ENCODE data around the gene IMPACT. TPM values are rescaled to one million over a fixed set of nuclear protein-coding genes. Genes with fewer than 3 reads are reported as not detected.

IMPACT gene
- total and polyA plus RNA-seq, 2 of the 8 experiments (the other 6 are each of a cell fraction or from before 2014, with no cell fraction given) = 31.1 to 44.6 TPM

DNA sequence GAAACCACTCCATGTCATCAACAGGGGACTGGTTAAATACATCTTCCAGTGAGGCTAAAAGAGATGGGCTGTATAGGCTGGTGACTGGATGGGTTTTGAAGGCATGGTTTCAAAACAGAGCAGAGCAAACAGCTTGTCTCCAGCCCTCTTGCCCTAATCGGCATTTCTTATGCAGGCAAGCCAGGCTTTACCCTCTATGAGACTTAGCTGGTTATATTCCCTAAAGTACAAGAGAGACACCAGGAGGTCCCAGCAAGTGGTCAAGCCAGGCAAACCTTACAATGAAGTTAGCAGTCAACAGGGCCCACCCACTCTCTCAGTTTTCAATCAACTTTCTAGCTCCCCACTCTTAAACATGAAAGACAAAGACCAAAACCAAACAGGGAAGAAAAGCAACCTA lies 47.9 kb upstream of the IMPACT start (continued):
- TF ChIP-seq, protein P1, sequence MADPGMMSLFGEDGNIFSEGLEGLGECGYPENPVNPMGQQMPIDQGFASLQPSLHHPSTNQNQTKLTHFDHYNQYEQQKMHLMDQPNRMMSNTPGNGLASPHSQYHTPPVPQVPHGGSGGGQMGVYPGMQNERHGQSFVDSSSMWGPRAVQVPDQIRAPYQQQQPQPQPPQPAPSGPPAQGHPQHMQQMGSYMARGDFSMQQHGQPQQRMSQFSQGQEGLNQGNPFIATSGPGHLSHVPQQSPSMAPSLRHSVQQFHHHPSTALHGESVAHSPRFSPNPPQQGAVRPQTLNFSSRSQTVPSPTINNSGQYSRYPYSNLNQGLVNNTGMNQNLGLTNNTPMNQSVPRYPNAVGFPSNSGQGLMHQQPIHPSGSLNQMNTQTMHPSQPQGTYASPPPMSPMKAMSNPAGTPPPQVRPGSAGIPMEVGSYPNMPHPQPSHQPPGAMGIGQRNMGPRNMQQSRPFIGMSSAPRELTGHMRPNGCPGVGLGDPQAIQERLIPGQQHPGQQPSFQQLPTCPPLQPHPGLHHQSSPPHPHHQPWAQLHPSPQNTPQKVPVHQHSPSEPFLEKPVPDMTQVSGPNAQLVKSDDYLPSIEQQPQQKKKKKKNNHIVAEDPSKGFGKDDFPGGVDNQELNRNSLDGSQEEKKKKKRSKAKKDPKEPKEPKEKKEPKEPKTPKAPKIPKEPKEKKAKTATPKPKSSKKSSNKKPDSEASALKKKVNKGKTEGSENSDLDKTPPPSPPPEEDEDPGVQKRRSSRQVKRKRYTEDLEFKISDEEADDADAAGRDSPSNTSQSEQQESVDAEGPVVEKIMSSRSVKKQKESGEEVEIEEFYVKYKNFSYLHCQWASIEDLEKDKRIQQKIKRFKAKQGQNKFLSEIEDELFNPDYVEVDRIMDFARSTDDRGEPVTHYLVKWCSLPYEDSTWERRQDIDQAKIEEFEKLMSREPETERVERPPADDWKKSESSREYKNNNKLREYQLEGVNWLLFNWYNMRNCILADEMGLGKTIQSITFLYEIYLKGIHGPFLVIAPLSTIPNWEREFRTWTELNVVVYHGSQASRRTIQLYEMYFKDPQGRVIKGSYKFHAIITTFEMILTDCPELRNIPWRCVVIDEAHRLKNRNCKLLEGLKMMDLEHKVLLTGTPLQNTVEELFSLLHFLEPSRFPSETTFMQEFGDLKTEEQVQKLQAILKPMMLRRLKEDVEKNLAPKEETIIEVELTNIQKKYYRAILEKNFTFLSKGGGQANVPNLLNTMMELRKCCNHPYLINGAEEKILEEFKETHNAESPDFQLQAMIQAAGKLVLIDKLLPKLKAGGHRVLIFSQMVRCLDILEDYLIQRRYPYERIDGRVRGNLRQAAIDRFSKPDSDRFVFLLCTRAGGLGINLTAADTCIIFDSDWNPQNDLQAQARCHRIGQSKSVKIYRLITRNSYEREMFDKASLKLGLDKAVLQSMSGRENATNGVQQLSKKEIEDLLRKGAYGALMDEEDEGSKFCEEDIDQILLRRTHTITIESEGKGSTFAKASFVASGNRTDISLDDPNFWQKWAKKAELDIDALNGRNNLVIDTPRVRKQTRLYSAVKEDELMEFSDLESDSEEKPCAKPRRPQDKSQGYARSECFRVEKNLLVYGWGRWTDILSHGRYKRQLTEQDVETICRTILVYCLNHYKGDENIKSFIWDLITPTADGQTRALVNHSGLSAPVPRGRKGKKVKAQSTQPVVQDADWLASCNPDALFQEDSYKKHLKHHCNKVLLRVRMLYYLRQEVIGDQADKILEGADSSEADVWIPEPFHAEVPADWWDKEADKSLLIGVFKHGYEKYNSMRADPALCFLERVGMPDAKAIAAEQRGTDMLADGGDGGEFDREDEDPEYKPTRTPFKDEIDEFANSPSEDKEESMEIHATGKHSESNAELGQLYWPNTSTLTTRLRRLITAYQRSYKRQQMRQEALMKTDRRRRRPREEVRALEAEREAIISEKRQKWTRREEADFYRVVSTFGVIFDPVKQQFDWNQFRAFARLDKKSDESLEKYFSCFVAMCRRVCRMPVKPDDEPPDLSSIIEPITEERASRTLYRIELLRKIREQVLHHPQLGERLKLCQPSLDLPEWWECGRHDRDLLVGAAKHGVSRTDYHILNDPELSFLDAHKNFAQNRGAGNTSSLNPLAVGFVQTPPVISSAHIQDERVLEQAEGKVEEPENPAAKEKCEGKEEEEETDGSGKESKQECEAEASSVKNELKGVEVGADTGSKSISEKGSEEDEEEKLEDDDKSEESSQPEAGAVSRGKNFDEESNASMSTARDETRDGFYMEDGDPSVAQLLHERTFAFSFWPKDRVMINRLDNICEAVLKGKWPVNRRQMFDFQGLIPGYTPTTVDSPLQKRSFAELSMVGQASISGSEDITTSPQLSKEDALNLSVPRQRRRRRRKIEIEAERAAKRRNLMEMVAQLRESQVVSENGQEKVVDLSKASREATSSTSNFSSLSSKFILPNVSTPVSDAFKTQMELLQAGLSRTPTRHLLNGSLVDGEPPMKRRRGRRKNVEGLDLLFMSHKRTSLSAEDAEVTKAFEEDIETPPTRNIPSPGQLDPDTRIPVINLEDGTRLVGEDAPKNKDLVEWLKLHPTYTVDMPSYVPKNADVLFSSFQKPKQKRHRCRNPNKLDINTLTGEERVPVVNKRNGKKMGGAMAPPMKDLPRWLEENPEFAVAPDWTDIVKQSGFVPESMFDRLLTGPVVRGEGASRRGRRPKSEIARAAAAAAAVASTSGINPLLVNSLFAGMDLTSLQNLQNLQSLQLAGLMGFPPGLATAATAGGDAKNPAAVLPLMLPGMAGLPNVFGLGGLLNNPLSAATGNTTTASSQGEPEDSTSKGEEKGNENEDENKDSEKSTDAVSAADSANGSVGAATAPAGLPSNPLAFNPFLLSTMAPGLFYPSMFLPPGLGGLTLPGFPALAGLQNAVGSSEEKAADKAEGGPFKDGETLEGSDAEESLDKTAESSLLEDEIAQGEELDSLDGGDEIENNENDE (IDR thresholded peaks at IDR 0.05; ENCODE audit: insufficient replicate concordance, low read length) = peak; percentile 62
- TF ChIP-seq KDM4A (IDR thresholded peaks at IDR 0.05; ENCODE audit: low read depth, low read length, severe bottlenecking) (no peak), NANOG (IDR thresholded peaks at IDR 0.05; ENCODE audit: insufficient read depth, low read depth, low read length, poor library complexity, severe bottlenecking) (peak; percentile 11), SP4 (IDR thresholded peaks at IDR 0.05; ENCODE audit: low read length) (no peak), HDAC2 (IDR thresholded peaks at IDR 0.05; ENCODE audit: borderline replicate concordance in 1 of 2, low read depth in 2 of 2, low read length in 2 of 2) (peak in 1 of 2 experiments; percentile 91; a peak in 1 of 4 replicates), EZH2 (IDR thresholded peaks at IDR 0.05; ENCODE audit: low read depth, low read length, severe bottlenecking) (no peak)
- TF ChIP-seq, protein P2, sequence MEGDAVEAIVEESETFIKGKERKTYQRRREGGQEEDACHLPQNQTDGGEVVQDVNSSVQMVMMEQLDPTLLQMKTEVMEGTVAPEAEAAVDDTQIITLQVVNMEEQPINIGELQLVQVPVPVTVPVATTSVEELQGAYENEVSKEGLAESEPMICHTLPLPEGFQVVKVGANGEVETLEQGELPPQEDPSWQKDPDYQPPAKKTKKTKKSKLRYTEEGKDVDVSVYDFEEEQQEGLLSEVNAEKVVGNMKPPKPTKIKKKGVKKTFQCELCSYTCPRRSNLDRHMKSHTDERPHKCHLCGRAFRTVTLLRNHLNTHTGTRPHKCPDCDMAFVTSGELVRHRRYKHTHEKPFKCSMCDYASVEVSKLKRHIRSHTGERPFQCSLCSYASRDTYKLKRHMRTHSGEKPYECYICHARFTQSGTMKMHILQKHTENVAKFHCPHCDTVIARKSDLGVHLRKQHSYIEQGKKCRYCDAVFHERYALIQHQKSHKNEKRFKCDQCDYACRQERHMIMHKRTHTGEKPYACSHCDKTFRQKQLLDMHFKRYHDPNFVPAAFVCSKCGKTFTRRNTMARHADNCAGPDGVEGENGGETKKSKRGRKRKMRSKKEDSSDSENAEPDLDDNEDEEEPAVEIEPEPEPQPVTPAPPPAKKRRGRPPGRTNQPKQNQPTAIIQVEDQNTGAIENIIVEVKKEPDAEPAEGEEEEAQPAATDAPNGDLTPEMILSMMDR (IDR thresholded peaks at IDR 0.05; ENCODE audit: control extremely low read depth in 1 of 3, insufficient read depth in 1 of 3, low read depth in 1 of 3, low read length in 3 of 3) = no peak
- TF ChIP-seq, protein P3, sequence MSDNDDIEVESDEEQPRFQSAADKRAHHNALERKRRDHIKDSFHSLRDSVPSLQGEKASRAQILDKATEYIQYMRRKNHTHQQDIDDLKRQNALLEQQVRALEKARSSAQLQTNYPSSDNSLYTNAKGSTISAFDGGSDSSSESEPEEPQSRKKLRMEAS (IDR thresholded peaks at IDR 0.05) = no peak

Data from H1 (cell line).